Neural progenitor cell (in vitro differentiated cells): Measurements from ENCODE around the gene TCERG1L.

Experiments
- CTCF ChIP-seq: fragments of 200-600 bp; sonication (generic); IDR thresholded peaks from 2 replicates; pipeline ENCODE4 v1.5.1; 2017; ENCODE audit warnings: antibody characterized with exemption, mild to moderate bottlenecking
- EZH2 ChIP-seq: fragments of 200-600 bp; sonication (generic); IDR thresholded peaks from 2 replicates; pipeline ENCODE4 v1.6.1; 2017; ENCODE audit warnings: antibody characterized with exemption, mild to moderate bottlenecking, moderate library complexity
- EZH2phosphoT487 ChIP-seq: fragments of 200-600 bp; sonication (generic); IDR thresholded peaks from 2 replicates; pipeline ENCODE4 v1.6.1; 2017; ENCODE audit warnings: antibody characterized with exemption

- TF ChIP-seq CTCF (no peak), EZH2 (no peak), EZH2phosphoT487 (no peak)
Measured at GRCh38 chr10:131086094-131086493, 225.4 kb downstream of the TCERG1L start.
